Activated CD4-positive, alpha-beta T cell treated with anti-CD3 and anti-CD28 coated beads for 4 hours (primary cell): ENCODE data around the gene PGLYRP3.

Experiments
- DNase-seq, 2 donors: peaks; one replicate each; pipeline ENCODE4 v3.0.0-alpha.2; 2020

Gene PGLYRP3

GRCh38 chr1:153312570-153313186 lies at the start of gene PGLYRP3:
Gene PGLYRP3 (minus strand): TSS chr1:153312952. CDS start chr1:153310665, 2,287 bp downstream.
- DNase-seq: no peak

- DNase-seq: no peak
Observed at GRCh38 chr1:153362187-153362775, 49.5 kb upstream of the PGLYRP3 start.

GRCh38 chr1:153361480-153362109 lies 48.8 kb upstream of the PGLYRP3 start:
- DNase-seq: no peak

GRCh38 chr1:153360592-153361479 lies 48.1 kb upstream of the PGLYRP3 start:
- no peak for DNase-seq

GRCh38 chr1:153360190-153360589 lies 47.4 kb upstream of the PGLYRP3 start:
- DNase-seq: no peak

GRCh38 chr1:153359241-153359640 lies 46.5 kb upstream of the PGLYRP3 start:
- DNase-seq: no peak

GRCh38 chr1:153358691-153358975 lies 45.9 kb upstream of the PGLYRP3 start:
- no peak for DNase-seq

- no peak for DNase-seq
Observed at GRCh38 chr1:153357853-153358690, 45.3 kb upstream of the PGLYRP3 start, which contains the start of gene S100A9. Gene S100A9 (plus strand): TSS chr1:153357854. CDS start chr1:153358284, 430 bp downstream.

GRCh38 chr1:153357076-153357852 lies 44.5 kb upstream of the PGLYRP3 start:
- DNase-seq: no peak

- no peak for DNase-seq
Observed at GRCh38 chr1:153356392-153357075, 43.8 kb upstream of the PGLYRP3 start.

GRCh38 chr1:153355445-153356071 lies 42.8 kb upstream of the PGLYRP3 start:
- peak in 1 of 2 donors; percentile 8 for DNase-seq

- no peak for DNase-seq
Observed at GRCh38 chr1:153354515-153355193, 41.9 kb upstream of the PGLYRP3 start.

- DNase-seq: no peak
Observed at GRCh38 chr1:153353226-153353947, 40.6 kb upstream of the PGLYRP3 start.

GRCh38 chr1:153352523-153352922 lies 39.8 kb upstream of the PGLYRP3 start:
- DNase-seq: peak; percentile 44 to 53

- no peak for DNase-seq
Observed at GRCh38 chr1:153350321-153350957, 37.7 kb upstream of the PGLYRP3 start.

GRCh38 chr1:153349363-153350320 lies 36.9 kb upstream of the PGLYRP3 start:
- DNase-seq: no peak
